ENCODE measurements around the gene IGFBPL1.

- TF ChIP-seq CREB5 (CRISPR knock-in tag; IDR thresholded peaks at IDR 0.05; ENCODE audit: low read depth) (no peak), PPARA (CRISPR knock-in tag; IDR thresholded peaks at IDR 0.05; ENCODE audit: borderline replicate concordance) (no peak), ISL1 (CRISPR knock-in tag; IDR thresholded peaks at IDR 0.05) (no peak), POU6F1 (CRISPR knock-in tag; IDR thresholded peaks at IDR 0.05; ENCODE audit: borderline replicate concordance, low read depth) (no peak), ARNTL (CRISPR knock-in tag; IDR thresholded peaks at IDR 0.05; ENCODE audit: borderline replicate concordance, low read depth) (no peak), ZNF565 (CRISPR knock-in tag; conservative IDR thresholded peaks at IDR 0.05; ENCODE audit: low read depth) (no peak), OSR1 (CRISPR knock-in tag; IDR thresholded peaks at IDR 0.05) (no peak), SNAI2 (CRISPR knock-in tag; IDR thresholded peaks at IDR 0.05) (no peak), GLIS3 (CRISPR knock-in tag; IDR thresholded peaks at IDR 0.05) (no peak)
- TF ChIP-seq, protein P1, sequence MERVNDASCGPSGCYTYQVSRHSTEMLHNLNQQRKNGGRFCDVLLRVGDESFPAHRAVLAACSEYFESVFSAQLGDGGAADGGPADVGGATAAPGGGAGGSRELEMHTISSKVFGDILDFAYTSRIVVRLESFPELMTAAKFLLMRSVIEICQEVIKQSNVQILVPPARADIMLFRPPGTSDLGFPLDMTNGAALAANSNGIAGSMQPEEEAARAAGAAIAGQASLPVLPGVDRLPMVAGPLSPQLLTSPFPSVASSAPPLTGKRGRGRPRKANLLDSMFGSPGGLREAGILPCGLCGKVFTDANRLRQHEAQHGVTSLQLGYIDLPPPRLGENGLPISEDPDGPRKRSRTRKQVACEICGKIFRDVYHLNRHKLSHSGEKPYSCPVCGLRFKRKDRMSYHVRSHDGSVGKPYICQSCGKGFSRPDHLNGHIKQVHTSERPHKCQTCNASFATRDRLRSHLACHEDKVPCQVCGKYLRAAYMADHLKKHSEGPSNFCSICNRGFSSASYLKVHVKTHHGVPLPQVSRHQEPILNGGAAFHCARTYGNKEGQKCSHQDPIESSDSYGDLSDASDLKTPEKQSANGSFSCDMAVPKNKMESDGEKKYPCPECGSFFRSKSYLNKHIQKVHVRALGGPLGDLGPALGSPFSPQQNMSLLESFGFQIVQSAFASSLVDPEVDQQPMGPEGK (CRISPR knock-in tag; IDR thresholded peaks at IDR 0.05; ENCODE audit: borderline replicate concordance) = no peak
- TF ChIP-seq, protein P2, sequence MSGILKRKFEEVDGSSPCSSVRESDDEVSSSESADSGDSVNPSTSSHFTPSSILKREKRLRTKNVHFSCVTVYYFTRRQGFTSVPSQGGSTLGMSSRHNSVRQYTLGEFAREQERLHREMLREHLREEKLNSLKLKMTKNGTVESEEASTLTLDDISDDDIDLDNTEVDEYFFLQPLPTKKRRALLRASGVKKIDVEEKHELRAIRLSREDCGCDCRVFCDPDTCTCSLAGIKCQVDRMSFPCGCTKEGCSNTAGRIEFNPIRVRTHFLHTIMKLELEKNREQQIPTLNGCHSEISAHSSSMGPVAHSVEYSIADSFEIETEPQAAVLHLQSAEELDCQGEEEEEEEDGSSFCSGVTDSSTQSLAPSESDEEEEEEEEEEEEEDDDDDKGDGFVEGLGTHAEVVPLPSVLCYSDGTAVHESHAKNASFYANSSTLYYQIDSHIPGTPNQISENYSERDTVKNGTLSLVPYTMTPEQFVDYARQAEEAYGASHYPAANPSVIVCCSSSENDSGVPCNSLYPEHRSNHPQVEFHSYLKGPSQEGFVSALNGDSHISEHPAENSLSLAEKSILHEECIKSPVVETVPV (CRISPR knock-in tag; IDR thresholded peaks at IDR 0.05) = no peak
These were observed 22.3 kb downstream of the IGFBPL1 start for GRCh38 chr9:38401994-38402393.
